ENCODE data around the gene BCKDK. TPM values are rescaled to one million over a fixed set of nuclear protein-coding genes. Genes with fewer than 3 reads are reported as not detected.

BCKDK gene
- total RNA-seq, 4 donors from 2014 or later, result 34.5 to 52.5 (median 43.4) TPM

- DNase-seq (ENCODE audit: low spot score) (no peak), ATAC-seq (ENCODE audit: low FRiP score) (no peak)
- TF ChIP-seq CTCF (IDR thresholded peaks at IDR 0.05), result no peak
Measured at GRCh38 chr16:31088459-31089183, 19.6 kb upstream of the BCKDK start, which contains the start of gene PRSS53. Gene PRSS53 (minus strand): TSS chr16:31088943. CDS start chr16:31088809, 134 bp downstream.

GRCh38 chr16:31089199-31089598, 19.0 kb upstream of the BCKDK start:
- DNase-seq (ENCODE audit: low spot score), result no peak
- ATAC-seq (ENCODE audit: low FRiP score), result no peak
- no peak for TF ChIP-seq CTCF (IDR thresholded peaks at IDR 0.05)

- no peak for DNase-seq (ENCODE audit: low spot score)
- TF ChIP-seq CTCF (IDR thresholded peaks at IDR 0.05), result no peak
- ATAC-seq (ENCODE audit: low FRiP score), result no peak
Measured at GRCh38 chr16:31090540-31090939, 17.6 kb upstream of the BCKDK start.

GRCh38 chr16:31092330-31092729, 15.9 kb upstream of the BCKDK start:
- TF ChIP-seq CTCF (IDR thresholded peaks at IDR 0.05), result no peak
- DNase-seq (ENCODE audit: low spot score), result no peak
- ATAC-seq (ENCODE audit: low FRiP score), result no peak

GRCh38 chr16:31093132-31093703, 15.0 kb upstream of the BCKDK start:
- ATAC-seq (ENCODE audit: low FRiP score) (no peak), DNase-seq (ENCODE audit: low spot score) (no peak)
- no peak for TF ChIP-seq CTCF (IDR thresholded peaks at IDR 0.05)

- ATAC-seq (ENCODE audit: low FRiP score), result peak; percentile 28
- no peak for TF ChIP-seq CTCF (IDR thresholded peaks at IDR 0.05)
- no peak for DNase-seq (ENCODE audit: low spot score)
Measured at GRCh38 chr16:31094088-31094423, 14.1 kb upstream of the BCKDK start.
